Mesothelial cell of epicardium (in vitro differentiated cells): Measurements from ENCODE around the gene STMN3. TPM values are rescaled to one million over a fixed set of nuclear protein-coding genes. Genes with fewer than 3 reads are reported as not detected.

Experiments used
- DNase-seq, 2 experiments: peaks; one replicate each; pipeline ENCODE4 v3.0.0; 2021; ENCODE audit warnings: low spot score in 2 of 2; ENCODE audit not compliant: unreplicated experiment in 2 of 2
- H3K27ac Mint-ChIP-seq: 2 replicates; pipeline ENCODE4 v1.8.0; 2021; ENCODE audit warnings: mixed read lengths
- H3K27me3 Mint-ChIP-seq: 2 replicates; pipeline ENCODE4 v1.8.0; 2021; ENCODE audit warnings: low read depth, mixed read lengths
- H3K36me3 Mint-ChIP-seq: 2 replicates; pipeline ENCODE4 v1.8.0; 2021; ENCODE audit warnings: mixed read lengths
- H3K4me1 Mint-ChIP-seq: 2 replicates; pipeline ENCODE4 v1.8.0; 2021; ENCODE audit warnings: mixed read lengths
- H3K4me3 Mint-ChIP-seq: 2 replicates; pipeline ENCODE4 v1.8.0; 2021; ENCODE audit warnings: mild to moderate bottlenecking, moderate library complexity, mixed read lengths
- H3K9me3 Mint-ChIP-seq: 2 replicates; pipeline ENCODE4 v1.8.0; 2021; ENCODE audit warnings: mixed read lengths
- CTCF ChIP-seq: fragments of 200-600 bp; sonication (generic); IDR thresholded peaks from one replicate; pipeline ENCODE4 v1.5.0; 2021; ENCODE audit warnings: antibody characterized with exemption; ENCODE audit not compliant: unreplicated experiment
- total RNA-seq: library from RNA; stranded (reverse); gene quantifications from 3 replicates; pipeline ENCODE4 v1.2.1, GENCODE V29; 2021

The STMN3 gene
- total RNA-seq, 1 donor from 2014 or later: 34.1 TPM

- Mint-ChIP-seq H3K36me3 (peaks cover 14% of the 10 kb centered on the region), H3K4me3 (no peak overlapping the region), H3K4me1 (no peaks in the 10 kb centered on the region), H3K27me3 (no peaks in the 10 kb centered on the region), H3K9me3 (no peaks in the 10 kb centered on the region), H3K27ac (no peak overlapping the region)
- no peak for DNase-seq
- no peak for TF ChIP-seq CTCF
Observed at GRCh38 chr20:63680427-63680826, 27.2 kb upstream of the STMN3 start.

- no peaks in the 10 kb centered on the region for H3K4me1 Mint-ChIP-seq
- H3K27ac Mint-ChIP-seq: no peak overlapping the region
- no peak for TF ChIP-seq CTCF
- DNase-seq: no peak
- H3K27me3 Mint-ChIP-seq: no peaks in the 10 kb centered on the region
- H3K9me3 Mint-ChIP-seq: no peaks in the 10 kb centered on the region
- H3K4me3 Mint-ChIP-seq: no peak overlapping the region
- H3K36me3 Mint-ChIP-seq: peaks cover 14% of the 10 kb centered on the region
Observed at GRCh38 chr20:63679799-63680305, 26.6 kb upstream of the STMN3 start.

GRCh38 chr20:63678667-63679465, 25.6 kb upstream of the STMN3 start:
- Mint-ChIP-seq H3K9me3 (no peaks in the 10 kb centered on the region), H3K27ac (no peak overlapping the region), H3K27me3 (no peaks in the 10 kb centered on the region), H3K36me3 (peaks cover 14% of the 10 kb centered on the region), H3K4me1 (no peaks in the 10 kb centered on the region), H3K4me3 (no peak overlapping the region)
- DNase-seq: no peak
- TF ChIP-seq CTCF: no peak

- Mint-ChIP-seq H3K9me3 (no peaks in the 10 kb centered on the region), H3K27ac (no peak overlapping the region), H3K27me3 (no peaks in the 10 kb centered on the region), H3K4me1 (no peaks in the 10 kb centered on the region), H3K36me3 (peaks cover 16% of the 10 kb centered on the region), H3K4me3 (no peak overlapping the region)
- no peak for DNase-seq
- TF ChIP-seq CTCF: no peak
Observed at GRCh38 chr20:63678071-63678470, 24.8 kb upstream of the STMN3 start.

GRCh38 chr20:63675681-63676368, 22.6 kb upstream of the STMN3 start:
- Mint-ChIP-seq H3K4me3 (no peak overlapping the region), H3K27me3 (no peaks in the 10 kb centered on the region), H3K36me3 (peaks cover 19% of the 10 kb centered on the region), H3K4me1 (no peaks in the 10 kb centered on the region), H3K27ac (no peak overlapping the region), H3K9me3 (no peaks in the 10 kb centered on the region)
- TF ChIP-seq CTCF: no peak
- DNase-seq: no peak
